HG03469 (cell line): ENCODE measurements around the gene AP4S1.
"Not testable (repeated sequence)": the region's sequence is repeated elsewhere in the genome, so short reads cannot be mapped to it uniquely, and the experiment has no call there.

Experiments used
- ATAC-seq: cut with Tn5 transposase; IDR thresholded peaks from one replicate; pipeline ENCODE4 v1.9.1; 2021; ENCODE audit warnings: mild to moderate bottlenecking, moderate library complexity, moderate number of reproducible peaks; ENCODE audit not compliant: unreplicated experiment

Gene AP4S1

DNA sequence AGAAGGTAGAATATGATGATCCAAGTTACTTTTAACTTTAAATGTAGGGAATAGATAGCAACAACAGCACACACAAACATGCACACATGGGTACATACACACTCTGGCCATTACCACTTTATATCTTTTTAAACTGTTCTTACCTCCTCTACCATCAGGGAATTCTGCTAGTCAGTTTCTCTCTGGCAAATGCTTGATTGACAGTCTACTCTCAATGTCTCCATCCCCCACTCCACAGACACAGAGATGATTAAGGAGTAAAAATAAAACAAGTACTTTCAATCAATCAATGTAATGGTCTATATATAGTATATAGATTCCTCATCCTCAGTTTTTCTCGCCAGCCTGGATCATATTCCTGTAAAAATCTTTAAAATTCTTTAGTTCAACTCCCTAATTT is 16.9 kb downstream of the AP4S1 start:
- ATAC-seq, result no peak

DNA sequence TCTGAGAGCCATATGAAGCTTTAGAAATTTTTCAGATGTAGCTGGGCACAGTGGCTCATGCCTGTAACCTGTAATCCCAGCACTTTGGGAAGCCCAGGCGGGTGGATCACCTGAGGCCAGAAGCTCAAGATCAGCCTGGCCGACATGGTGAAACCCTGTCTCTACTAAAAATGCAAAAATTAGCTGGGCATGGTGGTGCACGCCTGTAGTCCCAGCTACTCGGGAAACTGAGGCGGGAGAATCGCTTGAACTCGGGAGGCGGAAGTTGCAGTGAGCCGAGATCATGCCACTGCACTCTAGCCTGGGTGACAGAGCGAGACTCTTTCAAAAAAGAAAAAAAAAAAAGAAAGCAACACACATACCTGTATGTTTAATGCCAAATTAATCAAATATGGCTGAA is 17.4 kb downstream of the AP4S1 start:
- not testable (repeated sequence) for ATAC-seq

DNA sequence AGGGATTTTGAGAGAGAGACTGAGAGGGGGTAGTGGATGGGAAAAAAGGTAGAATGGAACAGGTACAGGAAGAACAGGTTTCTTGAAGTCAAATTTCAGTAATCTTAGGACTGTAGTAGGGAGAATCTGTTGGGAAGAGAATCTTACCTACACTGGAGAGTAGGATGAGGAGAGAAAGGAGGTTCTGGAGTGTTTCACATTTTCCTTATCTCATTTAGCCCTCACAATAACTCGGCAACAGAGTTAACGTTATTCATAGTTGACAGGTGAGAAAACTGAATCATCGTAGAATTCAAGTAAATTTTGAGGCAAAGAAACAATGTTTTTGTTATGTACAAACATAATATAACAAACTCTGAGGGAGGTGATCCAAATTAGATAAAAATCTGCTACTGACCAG is 17.9 kb downstream of the AP4S1 start:
- ATAC-seq, result no peak

DNA sequence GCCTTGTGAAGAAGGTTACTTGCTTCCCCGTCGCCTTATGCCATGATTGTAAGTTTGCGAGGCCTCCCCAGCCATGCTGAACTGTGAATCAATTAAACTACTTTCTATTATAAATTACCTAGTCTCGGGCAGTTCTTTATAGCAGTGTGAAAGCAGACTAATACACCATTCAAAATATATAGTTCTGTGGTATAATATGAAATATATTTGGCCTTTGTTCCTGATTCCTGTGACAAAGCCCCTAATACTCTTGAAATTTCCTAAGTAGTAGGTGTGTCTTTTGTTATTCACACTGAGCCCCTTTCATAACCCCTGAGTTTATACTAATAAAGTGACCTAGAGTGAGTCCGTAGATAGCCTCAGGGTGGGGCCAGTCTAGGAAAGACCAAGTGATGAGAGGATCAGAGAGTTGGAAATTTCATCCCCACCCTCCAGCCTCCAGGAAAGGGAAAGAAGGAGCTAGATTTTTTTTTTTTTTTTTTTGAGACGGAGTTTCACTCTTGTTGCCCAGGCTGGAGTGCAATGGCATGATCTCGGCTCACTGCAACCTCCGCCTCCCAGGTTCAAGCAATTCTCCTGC is 20.1 kb downstream of the AP4S1 start:
- ATAC-seq, result no peak

DNA sequence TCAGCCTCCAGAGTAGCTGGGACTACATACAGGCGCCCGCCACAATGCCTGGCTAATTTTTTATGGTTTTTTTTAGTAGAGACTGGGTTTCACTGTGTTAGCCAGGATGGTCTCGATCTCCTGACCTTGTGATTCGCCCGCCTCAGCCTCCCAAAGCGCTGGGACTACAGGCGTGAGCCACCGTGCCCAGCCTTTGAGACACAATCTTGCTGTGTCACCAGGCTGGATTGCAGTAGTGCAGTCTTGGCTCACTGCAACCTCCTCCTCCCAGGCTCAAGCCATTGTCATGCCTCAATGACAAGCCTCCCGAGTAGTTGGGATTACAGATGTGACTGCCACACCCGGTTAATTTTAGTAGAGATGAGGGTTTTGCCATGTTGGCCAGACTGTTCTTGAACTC is 22.1 kb downstream of the AP4S1 start:
- no peak for ATAC-seq

DNA sequence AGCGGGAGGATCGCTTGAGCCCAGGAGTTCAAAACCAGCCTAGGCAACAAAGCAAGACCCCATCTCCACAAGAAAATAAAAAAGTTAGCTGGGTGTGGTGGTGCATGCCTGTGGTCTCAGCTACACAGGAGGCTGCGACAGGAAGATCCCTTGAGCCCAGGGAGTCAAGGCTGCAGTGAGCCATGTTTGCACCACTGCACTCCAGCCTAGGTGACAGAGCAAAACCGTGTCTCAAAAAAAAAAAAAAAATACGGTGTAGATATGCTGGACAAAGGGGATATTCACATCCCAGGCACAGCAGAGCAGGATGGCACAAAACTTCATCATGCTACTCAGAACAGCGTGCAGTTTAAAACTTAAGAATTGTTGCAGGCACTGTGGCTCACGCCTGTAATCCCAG is 25.6 kb downstream of the AP4S1 start:
- no peak for ATAC-seq

DNA sequence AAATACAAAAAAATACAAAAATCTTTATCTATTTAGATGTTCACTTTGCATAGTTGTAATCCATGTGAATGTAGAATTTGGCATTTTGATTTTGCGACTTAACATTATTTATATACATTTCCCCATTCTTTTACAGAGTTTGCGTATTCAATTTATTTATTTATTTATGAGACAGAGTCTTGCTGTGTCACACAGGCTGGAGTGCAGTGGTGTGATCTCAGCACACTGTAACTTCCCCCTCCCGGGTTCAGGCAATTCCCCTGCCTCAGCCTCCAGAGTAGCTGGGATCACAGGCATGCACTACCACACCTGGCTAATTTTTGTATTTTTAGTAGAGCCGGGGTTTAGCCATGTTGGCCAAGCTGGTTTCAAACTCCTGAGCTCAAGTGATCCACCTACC is 26.1 kb downstream of the AP4S1 start:
- ATAC-seq, result no peak

DNA sequence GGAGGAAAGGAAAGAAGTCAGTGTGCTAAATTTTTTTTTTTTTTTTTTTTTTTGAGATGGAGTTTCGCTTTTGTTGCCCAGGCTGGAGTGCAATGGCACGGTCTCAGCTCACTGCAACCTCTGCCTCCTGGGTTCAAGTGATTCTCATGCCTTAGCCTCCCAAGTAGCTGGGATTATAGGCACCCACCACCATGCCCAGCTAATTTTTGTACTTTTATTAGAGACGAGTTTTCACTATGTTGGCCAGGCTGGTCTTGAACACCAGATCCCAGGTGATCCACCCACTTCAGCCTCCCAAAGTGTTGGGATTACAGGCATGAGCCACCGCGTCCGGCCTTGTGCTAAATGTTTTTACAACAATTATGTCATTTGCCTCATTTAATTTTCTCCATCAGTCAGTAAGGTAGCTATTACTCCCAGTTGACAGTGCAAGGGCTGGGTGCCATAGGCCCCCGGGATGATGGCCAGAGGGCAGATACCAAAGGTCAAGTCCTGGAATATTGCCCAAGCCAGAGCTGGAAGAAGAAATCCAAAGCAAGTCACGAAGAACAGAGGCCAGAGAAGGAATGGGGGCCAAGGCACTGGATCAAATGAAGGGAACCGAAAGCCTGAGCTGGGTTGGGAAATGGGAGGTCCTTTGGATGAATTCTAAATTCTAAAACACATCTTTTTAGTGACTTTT is 27.6 kb downstream of the AP4S1 start:
- ATAC-seq, result not testable (repeated sequence)

DNA sequence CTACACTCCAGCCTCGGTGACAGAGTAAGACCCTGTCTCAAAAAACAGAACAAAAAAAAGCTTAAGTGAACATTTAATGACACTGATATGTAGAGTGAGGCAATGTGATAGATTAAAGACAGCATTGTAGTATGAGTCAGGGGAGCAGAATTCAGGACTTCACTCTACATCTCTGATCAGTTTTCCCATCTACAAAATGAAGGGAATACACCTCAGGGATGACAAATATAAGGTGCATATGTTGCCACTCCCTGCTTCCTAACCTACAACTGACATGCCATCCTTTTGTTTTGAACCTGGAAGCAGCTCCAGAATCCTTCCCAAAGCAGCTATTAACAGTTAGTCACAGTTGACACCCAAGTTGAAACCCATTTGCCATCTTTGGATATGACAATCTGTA is 31.6 kb downstream of the AP4S1 start:
- no peak for ATAC-seq

DNA sequence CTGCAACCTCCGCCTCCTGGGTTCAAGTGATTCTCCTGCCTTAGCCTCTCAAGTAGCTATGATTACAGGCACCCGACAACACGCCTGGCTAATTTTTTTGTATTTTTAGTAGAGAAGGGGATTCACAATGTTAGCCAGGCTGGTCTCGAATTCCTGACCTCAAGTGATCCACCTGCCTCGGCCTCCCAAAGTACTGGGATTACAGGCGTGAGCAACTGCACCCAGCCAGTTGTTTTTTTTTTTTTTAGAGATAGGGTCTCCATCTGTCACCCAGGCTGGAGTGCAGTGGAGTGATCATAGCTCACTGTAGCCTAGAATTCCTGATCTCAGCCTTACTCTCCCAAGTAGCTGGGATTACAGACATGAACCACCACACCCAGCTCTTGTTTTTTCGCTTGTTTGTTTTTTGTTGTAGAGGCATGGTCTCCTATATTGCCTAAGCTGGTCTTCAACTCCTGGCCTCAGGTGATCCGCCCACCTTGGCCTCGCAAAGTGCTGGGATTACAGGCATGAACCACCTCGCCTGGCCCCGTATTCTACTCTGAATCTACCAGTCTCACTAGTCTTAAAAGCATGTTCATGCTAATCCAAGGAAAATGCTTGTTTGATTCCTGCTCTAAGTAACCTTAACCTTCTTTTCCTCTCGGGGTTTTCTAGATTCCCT is 32.4 kb downstream of the AP4S1 start:
- no peak for ATAC-seq

DNA sequence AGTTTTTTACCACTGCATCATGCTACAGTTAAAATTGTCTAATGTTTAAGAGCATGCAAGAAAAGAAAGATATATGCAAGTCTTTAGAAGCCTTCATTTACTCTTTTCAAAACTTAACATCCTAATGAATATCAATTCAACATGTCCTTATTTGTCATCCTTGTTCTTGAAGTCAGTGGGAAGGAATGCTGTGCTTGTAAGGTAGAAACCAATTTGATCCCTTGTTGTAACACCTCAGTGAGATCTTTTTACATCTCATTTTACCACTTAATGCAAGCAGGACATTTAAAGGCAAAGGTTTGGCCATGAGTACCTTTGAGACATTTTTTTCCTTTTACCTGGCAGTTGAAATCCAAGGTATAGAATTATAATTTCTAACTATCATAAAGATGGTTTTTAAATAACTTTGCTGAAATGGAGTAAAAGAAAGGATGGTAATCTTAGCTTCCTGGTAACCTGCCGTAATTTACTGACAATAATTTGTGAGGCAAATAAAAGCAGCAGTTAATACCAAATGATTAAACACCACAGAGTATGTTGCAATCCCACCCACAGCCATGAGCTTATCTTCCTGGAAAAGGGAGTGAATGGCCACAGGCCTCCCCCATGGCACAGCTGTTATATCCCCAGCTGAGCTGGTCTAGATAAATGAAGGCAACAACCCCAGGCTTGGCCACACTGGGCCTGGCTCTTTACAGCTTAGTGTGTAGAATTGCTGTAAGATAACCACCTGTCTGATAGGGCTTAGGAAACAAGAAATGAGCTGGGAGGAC is 33.9 kb downstream of the AP4S1 start:
- no peak for ATAC-seq

DNA sequence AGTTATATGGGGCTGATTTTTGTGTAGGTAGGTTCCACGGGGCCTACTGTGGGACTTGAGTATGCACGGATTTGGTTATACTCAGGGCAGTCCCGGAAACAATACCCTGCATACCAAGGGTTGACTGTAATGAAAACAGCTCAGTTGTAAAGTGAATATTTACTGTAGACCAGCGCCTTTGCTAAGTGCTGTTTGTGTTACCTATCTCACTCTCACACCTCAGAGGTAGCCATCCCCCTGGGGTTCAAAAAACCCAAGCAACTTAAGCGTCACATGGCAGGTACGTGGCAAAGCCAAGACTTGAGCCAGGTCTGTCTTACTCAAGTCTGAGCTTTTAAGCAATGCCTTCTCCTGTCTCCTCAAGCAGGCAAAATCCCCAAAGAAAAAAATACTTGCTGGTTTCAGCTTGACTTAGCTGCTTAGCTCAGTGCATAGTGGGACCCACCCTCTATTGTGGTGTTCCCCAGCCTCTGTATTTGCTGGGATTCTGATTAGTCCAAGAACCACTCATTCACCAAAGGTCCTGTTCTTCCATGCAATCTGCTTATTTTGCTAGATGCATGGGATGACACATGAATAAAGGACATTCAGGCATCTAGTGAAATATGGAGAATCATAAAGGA is 34.9 kb downstream of the AP4S1 start:
- no peak for ATAC-seq

DNA sequence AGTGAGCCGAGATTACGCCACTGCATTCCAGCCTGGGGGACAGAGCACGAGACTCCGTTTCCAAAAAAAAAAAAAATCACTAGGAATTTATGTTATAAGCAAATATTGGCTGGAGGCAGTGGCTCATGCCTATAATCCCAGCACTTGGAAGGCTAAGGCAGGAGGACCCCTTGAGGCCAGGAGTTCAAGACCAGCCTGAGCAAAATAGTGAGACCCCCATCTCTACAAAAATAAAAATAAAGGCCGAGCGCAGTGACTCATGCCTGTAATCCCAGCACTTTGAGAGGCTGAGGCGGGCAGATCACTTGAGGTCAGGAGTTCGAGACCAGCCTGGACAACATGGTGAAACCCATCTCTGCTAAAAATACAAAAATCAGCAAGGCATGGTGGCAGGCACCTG is 37.5 kb downstream of the AP4S1 start:
- not testable (repeated sequence) for ATAC-seq

DNA sequence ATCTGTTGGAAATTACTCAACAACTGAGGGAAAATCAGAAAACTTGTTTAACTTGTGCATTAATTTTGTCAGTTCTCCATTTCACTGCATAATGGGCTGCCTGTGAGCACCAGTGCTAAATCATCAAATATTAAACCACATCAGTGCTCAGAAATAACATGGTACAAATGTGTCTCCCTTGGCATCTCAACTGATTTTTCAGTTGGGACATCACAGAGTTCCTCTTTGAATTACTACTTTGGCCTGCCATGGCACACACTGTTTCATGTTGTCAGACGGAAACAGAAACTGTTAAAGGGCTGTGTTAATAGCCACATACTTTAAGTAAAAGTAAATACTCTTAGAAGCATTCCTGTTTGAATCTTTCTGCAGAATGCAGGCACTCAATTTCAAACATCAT is 42.8 kb downstream of the AP4S1 start:
- ATAC-seq, result no peak

DNA sequence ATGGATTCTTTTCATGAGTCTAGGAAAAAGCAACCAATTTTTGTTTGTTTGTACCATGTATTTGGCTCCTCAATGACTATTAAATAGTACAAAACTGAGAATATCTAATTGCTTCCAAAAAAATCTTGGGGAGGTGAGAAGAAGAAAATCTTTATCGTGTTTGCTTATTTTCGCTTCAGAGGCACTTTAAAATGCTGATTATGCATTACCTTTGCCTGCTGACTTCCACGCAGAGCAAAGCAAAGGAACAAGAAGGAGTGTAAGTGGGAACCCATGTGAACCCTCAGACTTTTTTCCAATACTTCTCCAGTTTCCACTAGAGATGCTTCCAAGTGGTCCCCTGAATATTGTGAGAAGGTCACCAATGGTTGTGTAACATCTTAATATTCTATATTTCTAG is 43.9 kb downstream of the AP4S1 start:
- no peak for ATAC-seq

DNA sequence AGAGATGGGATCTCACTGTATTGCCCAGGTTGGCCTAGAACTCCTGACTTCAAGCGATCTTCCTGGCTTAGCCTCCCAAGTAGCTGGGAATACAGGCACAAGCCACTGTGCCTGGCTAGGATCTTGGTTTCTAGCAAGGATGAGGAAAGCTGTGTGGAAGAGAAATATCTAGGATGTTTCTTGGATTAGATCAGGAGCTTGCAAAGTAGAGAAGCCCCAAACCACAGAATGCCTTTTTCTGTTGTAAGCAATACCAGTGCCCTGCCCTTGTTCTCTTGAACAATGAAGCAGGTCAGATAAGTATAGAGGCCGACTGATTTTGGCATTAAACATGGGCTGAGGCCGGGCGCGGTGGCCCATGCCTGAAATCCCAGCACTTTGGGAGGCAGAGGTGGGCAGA is 45.0 kb downstream of the AP4S1 start:
- ATAC-seq, result no peak

DNA sequence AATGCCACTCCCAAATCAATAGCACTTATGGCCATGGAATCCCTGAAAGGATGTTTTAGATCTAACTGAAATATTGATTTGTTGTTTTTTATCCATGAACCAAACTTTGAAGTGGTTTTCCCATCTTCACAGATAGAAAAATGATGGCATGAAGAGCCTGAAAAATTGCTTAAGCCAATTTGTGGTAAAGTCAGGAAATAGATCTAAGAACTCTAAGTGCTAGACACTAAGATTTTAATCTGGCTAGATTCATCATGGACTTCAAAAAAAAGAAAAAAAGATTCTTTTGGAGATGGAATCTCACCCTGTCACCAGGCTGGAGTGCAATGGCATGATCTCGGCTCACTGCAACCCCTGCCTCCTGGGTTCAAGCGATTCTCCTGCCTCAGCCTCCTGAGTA is 45.7 kb downstream of the AP4S1 start:
- no peak for ATAC-seq

DNA sequence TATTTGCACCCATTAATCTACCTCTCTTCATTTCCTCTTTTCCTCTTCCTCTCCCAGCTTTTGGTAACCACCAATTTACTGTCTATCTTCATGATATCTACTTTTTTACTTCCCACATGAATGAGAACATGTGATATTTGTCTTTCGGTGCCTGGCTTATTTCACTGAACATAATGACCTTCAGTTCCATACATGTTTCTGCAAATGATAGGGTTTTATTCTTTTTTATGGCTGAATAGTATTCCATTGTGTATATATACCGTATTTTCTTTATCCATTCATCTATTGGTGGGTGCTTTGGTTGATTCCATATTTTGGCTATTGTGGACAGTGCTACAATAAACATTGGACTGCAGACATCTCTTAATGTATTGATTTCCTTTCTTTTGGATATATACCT is 49.7 kb downstream of the AP4S1 start:
- no peak for ATAC-seq

DNA sequence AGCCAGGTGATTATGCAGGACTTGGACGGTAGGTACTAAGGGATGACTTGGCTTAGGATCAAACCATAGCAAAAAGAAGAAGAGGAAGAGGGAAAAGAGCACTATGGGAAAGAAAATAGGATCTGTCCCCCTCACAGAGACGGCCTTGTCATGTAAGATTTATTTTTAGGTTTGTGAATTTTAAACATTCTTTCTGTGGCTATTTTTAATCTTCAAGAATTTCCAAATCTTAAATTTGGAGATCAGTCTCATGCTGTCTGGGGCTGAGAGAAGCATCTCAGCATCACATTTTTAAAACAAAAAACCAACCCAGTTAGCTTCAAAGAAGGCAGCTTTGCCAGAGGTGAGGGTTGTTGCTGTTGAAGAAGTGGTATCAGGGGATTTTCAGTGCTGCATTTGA is 53.3 kb downstream of the AP4S1 start:
- no peak for ATAC-seq

DNA sequence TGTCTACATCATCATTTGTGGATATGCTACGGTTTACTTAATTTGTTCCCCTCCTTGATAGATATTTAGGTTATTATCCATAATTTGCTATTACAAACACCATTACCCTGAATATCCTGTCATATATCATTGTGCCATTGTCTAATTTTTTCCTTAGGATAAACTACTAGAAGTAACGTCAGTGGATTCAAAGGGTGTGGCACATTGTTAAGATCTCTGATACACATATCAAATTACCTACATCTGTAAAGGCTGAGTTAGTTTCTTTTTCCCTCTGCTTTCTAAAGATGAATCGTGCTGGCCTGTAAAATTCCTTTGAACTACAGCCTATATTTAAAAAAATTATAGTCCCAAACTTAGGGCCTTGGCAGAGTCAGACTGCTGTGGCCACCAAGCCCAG is 54.6 kb downstream of the AP4S1 start:
- no peak for ATAC-seq

DNA sequence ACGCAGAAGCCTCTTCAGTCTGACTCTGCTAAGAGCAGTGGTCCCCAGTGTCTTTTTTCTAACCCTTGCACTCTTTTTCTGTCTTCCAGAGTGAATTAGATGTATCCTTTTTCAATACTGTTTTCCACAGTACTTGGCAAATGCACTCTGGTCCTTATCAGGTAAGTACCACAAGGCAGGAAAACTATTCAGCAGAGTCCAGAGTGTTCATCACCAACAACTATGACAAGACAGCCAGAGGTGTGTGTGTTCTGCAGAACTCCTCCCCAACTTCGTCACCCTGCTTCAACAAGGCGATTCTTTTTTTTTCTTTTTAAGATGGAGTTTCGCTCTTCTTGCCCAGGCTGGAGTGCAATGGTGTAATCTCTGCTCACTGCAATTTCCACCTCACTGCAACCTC is 55.0 kb downstream of the AP4S1 start:
- no peak for ATAC-seq
